IMR-90 (cell line): ENCODE data around the gene UTP14A. TPM values are rescaled to one million over a fixed set of nuclear protein-coding genes. Genes with fewer than 3 reads are reported as not detected.

ENCODE experiments used
- ATAC-seq: fragments of 200-7000 bp; cut with Tn5 transposase; 2 replicates; pipeline ENCODE4 v1.9.1; 2020; ENCODE audit warnings: low read depth, mild to moderate bottlenecking, moderate library complexity
- BruUV-seq: library from RNA; stranded (reverse); fragments of 400-500 nt; replicated peaks from 2 replicates; lab custom pipeline; 2021; lab: Mats Ljungman, UMichigan
- CTCF ChIA-PET: fragments of 300-600 bp; formaldehyde crosslinking; extraction: SDS; loops from one replicate; lab custom pipeline; 2021; ENCODE audit warnings: antibody characterized with exemption; lab: Yijun Ruan, JAX
- POLR2A ChIA-PET: fragments of 300-600 bp; sonication (Branson Sonifier 250); formaldehyde crosslinking; loops from one replicate; lab custom pipeline; 2022; ENCODE audit warnings: antibody characterized with exemption; ENCODE audit not compliant: unreplicated experiment; lab: Charles Lee
- DNase-seq: peaks from one replicate; pipeline ENCODE4 v3.0.0; 2013
- H2AFZ ChIP-seq: replicated peaks from 2 replicates; pipeline ENCODE3; 2013; ENCODE audit warnings: low read length, mild to moderate bottlenecking; ENCODE audit not compliant: poor library complexity
- H2AK5ac ChIP-seq: 2 replicates; pipeline ENCODE4 v1.6.1; 2013; ENCODE audit warnings: low read depth, low read length, inconsistent platforms
- H2AK9ac ChIP-seq: replicated peaks from 2 replicates; pipeline ENCODE3; 2013; ENCODE audit warnings: mild to moderate bottlenecking, low read depth, low read length, moderate library complexity; ENCODE audit not compliant: poor library complexity
- H2BK120ac ChIP-seq: 2 replicates; pipeline ENCODE4 v1.6.1; 2013; ENCODE audit warnings: low read depth, low read length, inconsistent platforms
- H2BK15ac ChIP-seq: 3 replicates; pipeline ENCODE4 v1.6.1; 2013; ENCODE audit warnings: low read depth, low read length, inconsistent platforms
- H2BK20ac ChIP-seq: 2 replicates; pipeline ENCODE4 v1.6.1; 2013; ENCODE audit warnings: low read depth, mild to moderate bottlenecking, inconsistent platforms, low read length, moderate library complexity
- H2BK5ac ChIP-seq: 2 replicates; pipeline ENCODE4 v1.6.1; 2013; ENCODE audit warnings: mild to moderate bottlenecking, low read depth, low read length, inconsistent platforms; ENCODE audit not compliant: poor library complexity, severe bottlenecking
- H3K14ac ChIP-seq: replicated peaks from 2 replicates; pipeline ENCODE4 v1.6.1; 2013; ENCODE audit warnings: low read depth, low read length, inconsistent platforms
- H3K18ac ChIP-seq: 2 replicates; pipeline ENCODE4 v1.6.1; 2013; ENCODE audit warnings: low read depth, low read length, control low read depth
- H3K23ac ChIP-seq: 2 replicates; pipeline ENCODE4 v1.6.1; 2013; ENCODE audit warnings: low read depth, low read length, inconsistent platforms
- H3K27ac ChIP-seq: 2 replicates; pipeline ENCODE4 v1.5.1; 2013; ENCODE audit warnings: mild to moderate bottlenecking, control low read depth, low read length; ENCODE audit not compliant: insufficient read depth
- H3K27me3 ChIP-seq: 2 replicates; pipeline ENCODE4 v1.6.1; 2013; ENCODE audit warnings: low read length; ENCODE audit not compliant: control insufficient read depth, insufficient read depth
- H3K36me3 ChIP-seq: 2 replicates; pipeline ENCODE4 v1.6.1; 2013; ENCODE audit warnings: low read length, mixed read lengths; ENCODE audit not compliant: control insufficient read depth, insufficient read depth
- H3K4ac ChIP-seq: 2 replicates; pipeline ENCODE4 v1.6.1; 2013; ENCODE audit warnings: low read depth, low read length, inconsistent platforms
- H3K4me1 ChIP-seq: 2 replicates; pipeline ENCODE4 v1.6.1; 2013; ENCODE audit warnings: low read length, mixed read lengths; ENCODE audit not compliant: control insufficient read depth, insufficient read depth
- H3K4me2 ChIP-seq: 2 replicates; pipeline ENCODE4 v1.6.1; 2013; ENCODE audit warnings: low read depth, mild to moderate bottlenecking, control low read depth, low read length, moderate library complexity
- H3K4me3 ChIP-seq: 2 replicates; pipeline ENCODE4 v1.5.1; 2013; ENCODE audit warnings: low read depth, mild to moderate bottlenecking, control low read depth, low read length, moderate library complexity; ENCODE audit not compliant: insufficient read depth
- H3K56ac ChIP-seq: 2 replicates; pipeline ENCODE4 v1.6.1; 2013; ENCODE audit warnings: low read length, inconsistent platforms; ENCODE audit not compliant: insufficient read depth; ENCODE audit errors: extremely low read depth
- H3K79me1 ChIP-seq, 2 experiments: 2 replicates each; pipeline ENCODE4 v1.6.1; 2013; ENCODE audit warnings: low read length in 2 of 2, inconsistent platforms in 1 of 2, low read depth in 1 of 2
- H3K9ac ChIP-seq: 2 replicates; pipeline ENCODE4 v1.6.1; 2013; ENCODE audit warnings: low read depth, low read length, control low read depth
- H3K9me1 ChIP-seq: 2 replicates; pipeline ENCODE4 v1.6.1; 2013; ENCODE audit warnings: low read length, inconsistent platforms; ENCODE audit not compliant: insufficient read depth
- H3K9me3 ChIP-seq: 2 replicates; pipeline ENCODE4 v1.6.1; 2013; ENCODE audit warnings: low read length; ENCODE audit not compliant: control insufficient read depth, insufficient read depth
- H4K20me1 ChIP-seq: 2 replicates; pipeline ENCODE4 v1.6.1; 2013; ENCODE audit warnings: low read length, inconsistent platforms; ENCODE audit not compliant: insufficient read depth
- H4K5ac ChIP-seq: 2 replicates; pipeline ENCODE4 v1.6.1; 2013; ENCODE audit warnings: mild to moderate bottlenecking, low read depth, low read length, control low read depth
- H4K8ac ChIP-seq, 2 experiments: 2 replicates each; pipeline ENCODE4 v1.6.1; 2013; ENCODE audit warnings: low read depth in 2 of 2, low read length in 2 of 2, control low read depth in 1 of 2, inconsistent platforms in 1 of 2
- H4K91ac ChIP-seq: 2 replicates; pipeline ENCODE4 v1.6.1; 2013; ENCODE audit warnings: low read depth, low read length, inconsistent platforms; ENCODE audit not compliant: insufficient read depth
- BHLHE40 ChIP-seq: fragments of 150-350 bp; IDR thresholded peaks from 2 replicates; pipeline ENCODE4 v1.6.1; 2016; ENCODE audit warnings: mild to moderate bottlenecking, low read depth, low read length
- CEBPB ChIP-seq: IDR thresholded peaks from 2 replicates; pipeline ENCODE4 v1.6.1; 2012; ENCODE audit warnings: low read depth, low read length, improper control_type of control experiment
- CHD1 ChIP-seq: IDR thresholded peaks from 2 replicates; pipeline ENCODE4 v1.6.1; 2012; ENCODE audit warnings: low read depth, low read length, improper control_type of control experiment
- CTCF ChIP-seq: conservative IDR thresholded peaks from 2 replicates; pipeline ENCODE4 v1.5.1; 2012; ENCODE audit warnings: mild to moderate bottlenecking, low read depth, low read length, improper control_type of control experiment
- ELK1 ChIP-seq: fragments of 150-350 bp; IDR thresholded peaks from 2 replicates; pipeline ENCODE4 v1.6.1; 2016; ENCODE audit warnings: low read depth, mild to moderate bottlenecking, low read length, moderate library complexity, borderline replicate concordance
- FOS ChIP-seq: fragments of 150-350 bp; IDR thresholded peaks from 2 replicates; pipeline ENCODE4 v1.6.1; 2016; ENCODE audit warnings: low read depth, low read length
- MAFK ChIP-seq: IDR thresholded peaks from 2 replicates; pipeline ENCODE4 v1.6.1; 2012; ENCODE audit warnings: low read depth, low read length, improper control_type of control experiment
- MAZ ChIP-seq: IDR thresholded peaks from 2 replicates; pipeline ENCODE4 v1.6.1; 2012; ENCODE audit warnings: low read depth, mild to moderate bottlenecking, low read length, improper control_type of control experiment, moderate library complexity, borderline replicate concordance
- MXI1 ChIP-seq: IDR thresholded peaks from 2 replicates; pipeline ENCODE4 v1.6.1; 2012; ENCODE audit warnings: low read depth, mild to moderate bottlenecking, low read length, moderate library complexity, borderline replicate concordance
- NFE2L2 ChIP-seq: fragments of 150-350 bp; IDR thresholded peaks from 2 replicates; pipeline ENCODE4 v1.6.1; 2016; ENCODE audit warnings: low read depth, mild to moderate bottlenecking, low read length
- POLR2A ChIP-seq: IDR thresholded peaks from 2 replicates; pipeline ENCODE4 v1.6.1; 2012; ENCODE audit warnings: mild to moderate bottlenecking, low read depth, low read length
- RAD21 ChIP-seq: IDR thresholded peaks from 2 replicates; pipeline ENCODE4 v1.6.1; 2012; ENCODE audit warnings: low read length, improper control_type of control experiment
- RCOR1 ChIP-seq: IDR thresholded peaks from 2 replicates; pipeline ENCODE4 v1.6.1; 2012; ENCODE audit warnings: mild to moderate bottlenecking, low read length, improper control_type of control experiment; ENCODE audit not compliant: insufficient replicate concordance
- RFX5 ChIP-seq: IDR thresholded peaks from 2 replicates; pipeline ENCODE4 v1.8.0; 2012; ENCODE audit warnings: low read depth, mild to moderate bottlenecking, low read length, moderate library complexity
- SMC3 ChIP-seq: fragments of 150-350 bp; IDR thresholded peaks from 2 replicates; pipeline ENCODE4 v1.6.1; 2016; ENCODE audit warnings: low read depth, mild to moderate bottlenecking, antibody characterized with exemption, low read length, moderate library complexity
- USF2 ChIP-seq: fragments of 150-350 bp; IDR thresholded peaks from 2 replicates; pipeline ENCODE4 v1.6.1; 2017; ENCODE audit warnings: mild to moderate bottlenecking, antibody characterized with exemption, low read length, low read depth
- WGBS, 2 experiments: methylation state at CpG; one replicate each; pipeline versions ENCODE4 v1.1.5 to v1.1.7; 2013; ENCODE audit warnings: missing lambda C conversion rate in 2 of 2; ENCODE audit not compliant: insufficient read length in 1 of 2; ENCODE audit errors: extremely low coverage in 2 of 2; 5-methylcytosine and 5-hydroxymethylcytosine counted together
- dilution Hi-C: fragments of 300-500 bp; cut with HindIII; formaldehyde crosslinking; loops from one replicate; pipeline ENCODE4 v1.14.3; 2018; ENCODE audit warnings: low sequenced_read_pairs; ENCODE audit not compliant: unreplicated experiment
- in situ Hi-C: fragments of 300-500 bp; cut with MboI; formaldehyde crosslinking; loops from 3 replicates; pipeline ENCODE4 v1.14.3; 2019; ENCODE audit warnings: low sequenced_read_pairs, inconsistent platforms, mixed read lengths
- intact Hi-C: fragments of 100-400 bp; cut with micrococcal nuclease; formaldehyde crosslinking; loops from 2 replicates; pipeline ENCODE4 v1.10.0; 2022
- polyA plus RNA-seq, 3 experiments: library from polyadenylated mRNA; depleted of rRNA; stranded (reverse); fragments of >200 nt; gene quantifications; 2 replicates each; pipeline ENCODE4 v1.2.3, GENCODE V29; 2012; ENCODE audit warnings: low replicate concordance in 1 of 3
- total RNA-seq: library from RNA; depleted of rRNA; stranded (reverse); fragments of >200 nt; gene quantifications from 2 replicates; pipeline ENCODE4 v1.2.3, GENCODE V29; 2012

The UTP14A gene
- total and polyA plus RNA-seq, 2 of the 4 experiments (the other 2 are of a cell fraction) = 13.8 to 15.2 TPM

- Histone ChIP-seq H3K4ac (no peak overlapping the region), H3K27me3 (peaks cover 43% of the 10 kb centered on the region), H2BK15ac (no peak overlapping the region), H3K27ac (no peak overlapping the region), H3K14ac (no peak overlapping the region), H4K20me1 (no peaks in the 10 kb centered on the region), H3K9me1 (no peaks in the 10 kb centered on the region), H3K56ac (no peak overlapping the region), H3K4me3 (no peak overlapping the region), H4K8ac (no peak overlapping the region), H3K9ac (no peak overlapping the region), H4K5ac (no peak overlapping the region), H3K4me2 (no peak overlapping the region), H3K9me3 (no peaks in the 10 kb centered on the region), H2AK9ac (no peak overlapping the region), H2BK5ac (no peak overlapping the region), H3K4me1 (no peaks in the 10 kb centered on the region), H2AK5ac (no peak overlapping the region), H2BK20ac (no peak overlapping the region), H4K91ac (no peak overlapping the region), H2AFZ (no peak overlapping the region), H3K36me3 (no peaks in the 10 kb centered on the region), H3K23ac (no peak overlapping the region), H3K18ac (no peak overlapping the region), H3K79me1 (no peaks in the 10 kb centered on the region), H2BK120ac (no peak overlapping the region)
- no TSS peak for BruUV-seq
- ATAC-seq (no peak), DNase-seq (no peak)
- 11% methylated on average over 6 of the region's 8 CpGs; no CpG with 5 or more reads in 1 of the 2 experiments for WGBS, 2 experiments
- CTCF ChIA-PET = no interaction called here
- in situ Hi-C loops = no loop called here
- POLR2A ChIA-PET = no interaction called here
- intact Hi-C loops = no loop called here
- dilution Hi-C loops = no loop called here
- TF ChIP-seq RAD21 (no peak), USF2 (no peak), RCOR1 (no peak), ELK1 (no peak), SMC3 (no peak), CTCF (no peak), MXI1 (no peak), CHD1 (no peak), MAFK (no peak), MAZ (no peak), CEBPB (no peak), POLR2A (no peak), RFX5 (no peak), BHLHE40 (no peak), FOS (no peak), NFE2L2 (no peak)
Measured at GRCh38 chrX:129939986-129940385, 34.0 kb downstream of the UTP14A start.
